ENCODE data around the gene CREBZF. TPM values are rescaled to one million over a fixed set of nuclear protein-coding genes. Genes with fewer than 3 reads are reported as not detected.

The CREBZF gene
- total RNA-seq, 2 experiments from 2014 or later = 82.1 to 120 TPM

GRCh38 chr11:85685820-85686459 lies 21.0 kb upstream of the CREBZF start, which contains the start of gene CCDC89:
TSS of gene CCDC89 (minus strand) at chr11:85686195. CDS start at chr11:85686130, 65 bp downstream.
- no peak within 1 kb of the TSS for H3K27ac ChIP-seq (ENCODE audit: low read depth, low read length, poor library complexity, severe bottlenecking)
- H2AFZ ChIP-seq (ENCODE audit: low read length) = no peak within 1 kb of the TSS
- no peaks in the 10 kb centered on the region for H3K4me1 ChIP-seq (ENCODE audit: insufficient read depth, low read length, poor library complexity, severe bottlenecking)
- H3K9me2 ChIP-seq (ENCODE audit: insufficient read depth, low read length) = no peaks in the 10 kb centered on the region
- H3K4me2 ChIP-seq (ENCODE audit: low read length) = no peak within 1 kb of the TSS
- TF ChIP-seq CTCF (conservative IDR thresholded peaks at IDR 0.05; ENCODE audit: low read length) = no peak
- no peak for TF ChIP-seq EZH2phosphoT487 (IDR thresholded peaks at IDR 0.05; ENCODE audit: borderline replicate concordance, low read depth, low read length)
- DNase-seq (ENCODE audit: low spot score) = no peak
- H3K9me3 ChIP-seq (ENCODE audit: low read length) = no peaks in the 10 kb centered on the region
- CTCF ChIA-PET (ENCODE audit: unreplicated experiment) = no interaction called here
- no peaks in the 10 kb centered on the region for H3K79me2 ChIP-seq (ENCODE audit: insufficient read depth, low read depth, low read length)
- H3K4me3 ChIP-seq (ENCODE audit: low read depth, low read length, poor library complexity, severe bottlenecking) = no peak within 1 kb of the TSS
- intact Hi-C loops (cut with micrococcal nuclease; ENCODE audit: unreplicated experiment) = no loop called here
- no peaks in the 10 kb centered on the region for H4K20me1 ChIP-seq (ENCODE audit: insufficient read depth, low read length)
- no TSS peak for BruUV-seq (replicated peaks)
- H3K36me3 ChIP-seq (ENCODE audit: insufficient read depth, low read length) = no peaks in the 10 kb centered on the region
- POLR2A ChIA-PET = interaction anchor here (0.7 to 1.7 kb wide), 2 partner anchors 17 to 93 kb away, joined by 5 to 6 read pairs; no protein-coding TSS in a partner anchor

GRCh38 chr11:85685125-85685819 lies 20.3 kb upstream of the CREBZF start:
- no peaks in the 10 kb centered on the region for H3K4me1 ChIP-seq (ENCODE audit: insufficient read depth, low read length, poor library complexity, severe bottlenecking)
- H3K79me2 ChIP-seq (ENCODE audit: insufficient read depth, low read depth, low read length) = no peaks in the 10 kb centered on the region
- DNase-seq (ENCODE audit: low spot score) = no peak
- ChIA-PET CTCF (ENCODE audit: unreplicated experiment) (no interaction called here), POLR2A (interaction anchor here (0.6 to 1.6 kb wide), 3 partner anchors 8 to 53 kb away, joined by 3 to 4 read pairs (median 3); no protein-coding TSS in a partner anchor)
- H3K4me3 ChIP-seq (ENCODE audit: low read depth, low read length, poor library complexity, severe bottlenecking) = no peak overlapping the region
- no peak overlapping the region for H3K27ac ChIP-seq (ENCODE audit: low read depth, low read length, poor library complexity, severe bottlenecking)
- H2AFZ ChIP-seq (ENCODE audit: low read length) = no peak overlapping the region
- no TSS peak for BruUV-seq (replicated peaks)
- TF ChIP-seq EZH2phosphoT487 (IDR thresholded peaks at IDR 0.05; ENCODE audit: borderline replicate concordance, low read depth, low read length) = no peak
- TF ChIP-seq CTCF (conservative IDR thresholded peaks at IDR 0.05; ENCODE audit: low read length) = no peak
- intact Hi-C loops (cut with micrococcal nuclease; ENCODE audit: unreplicated experiment) = no loop called here
- H3K9me3 ChIP-seq (ENCODE audit: low read length) = no peaks in the 10 kb centered on the region
- H3K36me3 ChIP-seq (ENCODE audit: insufficient read depth, low read length) = no peaks in the 10 kb centered on the region
- no peaks in the 10 kb centered on the region for H4K20me1 ChIP-seq (ENCODE audit: insufficient read depth, low read length)
- H3K4me2 ChIP-seq (ENCODE audit: low read length) = no peak overlapping the region
- H3K9me2 ChIP-seq (ENCODE audit: insufficient read depth, low read length) = no peaks in the 10 kb centered on the region
